ENCODE data around the gene CEP20.

Gene CEP20

DNA sequence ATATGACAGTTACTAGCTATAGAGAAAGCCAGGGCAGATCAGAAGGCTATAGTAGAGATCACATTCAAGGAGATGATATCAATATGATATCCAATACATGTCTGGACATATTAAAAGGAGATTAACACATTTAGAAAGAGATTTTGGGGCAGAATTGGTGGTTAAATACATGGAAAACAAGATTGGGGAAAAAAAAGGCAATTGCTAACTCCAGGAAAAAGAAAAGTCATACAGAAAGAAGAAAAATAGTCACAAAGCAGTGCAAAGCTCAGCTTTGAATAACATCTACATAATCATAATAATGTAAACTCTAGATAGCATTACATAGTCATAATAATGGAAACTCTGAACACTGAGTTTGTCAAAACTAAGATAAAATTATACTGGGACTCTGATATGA, 72.2 kb downstream of the CEP20 start:
- CTCF ChIA-PET: interaction anchor here (0.8 kb wide), 1 partner anchor 12 kb away, joined by 3 read pairs; no protein-coding TSS in a partner anchor
- Histone ChIP-seq H3K27me3 (replicated peaks in 2 of 5; ENCODE audit: control insufficient read depth in 4 of 5, insufficient read depth in 5 of 5, low read length in 4 of 5) (no peaks in the 10 kb centered on the region), H3K4me1 (ENCODE audit: control extremely low read depth in 1 of 4, control insufficient read depth in 4 of 4, insufficient read depth in 4 of 4, low read length in 3 of 4) (peaks cover 0 to 10% (median 2%) of the 10 kb centered on the region in 4 experiments), H3K36me3 (ENCODE audit: control insufficient read depth in 4 of 4, insufficient read depth in 4 of 4, low read length in 3 of 4) (no peaks in the 10 kb centered on the region), H3K27ac (ENCODE audit: insufficient read depth in 1 of 2, low read depth in 1 of 2, low read length in 2 of 2, poor library complexity in 1 of 2, severe bottlenecking in 2 of 2) (no peak overlapping the region), H3K9me3 (ENCODE audit: control extremely low read depth in 1 of 5, control insufficient read depth in 4 of 5, insufficient read depth in 2 of 5, low read depth in 1 of 5, low read length in 4 of 5) (peaks cover 0 to 19% (median 0%) of the 10 kb centered on the region in 5 experiments), H3K4me3 (ENCODE audit: control insufficient read depth in 1 of 7, extremely low read depth in 1 of 7, insufficient read depth in 4 of 7, low read depth in 2 of 7, low read length in 6 of 7) (no peak overlapping the region)
- DNase-seq: no peak
- POLR2A ChIA-PET: no interaction called here
